ENCODE measurements around the gene ACAP3.
A peak's percentile ranks its signal among the peaks of the same experiment; 100 is the strongest.

Gene ACAP3

GRCh38 chr1:1313500-1314236 is 5.9 kb upstream of the ACAP3 start:
- DNase-seq = no peak

GRCh38 chr1:1312450-1313314 is 5.0 kb upstream of the ACAP3 start:
- no peak for DNase-seq

- DNase-seq = no peak
Measured at GRCh38 chr1:1311107-1312104, 3.7 kb upstream of the ACAP3 start.

GRCh38 chr1:1310476-1311053 is 2.8 kb upstream of the ACAP3 start:
- DNase-seq = no peak

GRCh38 chr1:1310109-1310385 is 2.3 kb upstream of the ACAP3 start:
- no peak for DNase-seq

- DNase-seq = peak; percentile 30
Measured at GRCh38 chr1:1309251-1310108, 1.8 kb upstream of the ACAP3 start.

GRCh38 chr1:1308756-1309250 is 1.1 kb upstream of the ACAP3 start:
- no peak for DNase-seq

- DNase-seq = no peak
Measured at GRCh38 chr1:1307261-1307922, 338 bp downstream of the ACAP3 start.

GRCh38 chr1:1306661-1307260 is 969 bp downstream of the ACAP3 start:
- DNase-seq = no peak

- no peak for DNase-seq
Measured at GRCh38 chr1:1306070-1306660, 1.6 kb downstream of the ACAP3 start.

- peak; percentile 66 for DNase-seq
Measured at GRCh38 chr1:1305300-1306069, 2.2 kb downstream of the ACAP3 start.

GRCh38 chr1:1304331-1305299 is 3.1 kb downstream of the ACAP3 start:
- no peak for DNase-seq

GRCh38 chr1:1303736-1304135 is 4.0 kb downstream of the ACAP3 start:
- DNase-seq = no peak

- DNase-seq = no peak
Measured at GRCh38 chr1:1302951-1303509, 4.7 kb downstream of the ACAP3 start.

- DNase-seq = no peak
Measured at GRCh38 chr1:1302006-1302430, 5.7 kb downstream of the ACAP3 start.

- no peak for DNase-seq
Measured at GRCh38 chr1:1300352-1300739, 7.4 kb downstream of the ACAP3 start.

GRCh38 chr1:1299686-1300351 is 7.9 kb downstream of the ACAP3 start:
- no peak for DNase-seq

All from stimulated activated CD4-positive, alpha-beta T cell treated with anti-CD3 and anti-CD28 coated beads, Interleukin-12 subunit alpha, Interleukin-12 subunit beta, amount 100 ng/mL, for 4 hours (primary cell).